HCT116 (cell line): ENCODE data around the gene TMEM217. TPM values are rescaled to one million over a fixed set of nuclear protein-coding genes. Genes with fewer than 3 reads are reported as not detected.

Experiments used
- ATAC-seq: fragments of 200-7000 bp; cut with Tn5 transposase; 2 replicates; pipeline ENCODE4 v1.9.1; 2020; ENCODE audit warnings: mild to moderate bottlenecking, moderate library complexity
- BruUV-seq: library from RNA; stranded (reverse); fragments of 400-500 nt; replicated peaks from 2 replicates; lab custom pipeline; 2021; lab: Mats Ljungman, UMichigan
- CTCF ChIA-PET: fragments of 300-600 bp; sonication (Branson Sonifier 250); formaldehyde crosslinking; loops from one replicate; lab custom pipeline; 2021; ENCODE audit warnings: antibody characterized with exemption; lab: Charles Lee
- POLR2A ChIA-PET: fragments of 300-600, 350-600 bp; sonication (Branson Sonifier 250); formaldehyde crosslinking; loops from one replicate; lab custom pipeline; 2021; ENCODE audit warnings: antibody characterized with exemption; lab: Charles Lee
- RAD21 ChIA-PET, 2 experiments: fragments of 300-600 bp; sonication (Branson Sonifier 250); formaldehyde crosslinking; loops; one replicate each; lab custom pipeline; 2023; ENCODE audit warnings: low total read pairs in 2 of 2; ENCODE audit not compliant: uncharacterized antibody in 2 of 2, unreplicated experiment in 2 of 2, low non-redundant PET in 1 of 2; lab: Charles Lee
- DNase-seq: peaks from one replicate; pipeline ENCODE4 v3.0.0-alpha.2; 2010; ENCODE audit warnings: low read depth, low spot score
- H2AFZ ChIP-seq: fragments of 200-600 bp; shearing (Covaris generic), sonication (generic); 2 replicates; pipeline ENCODE4 v1.6.1; 2017; ENCODE audit warnings: low read depth, mixed run types, mixed read lengths, antibody characterized with exemption, low read length; ENCODE audit not compliant: poor library complexity, severe bottlenecking
- H3K27ac ChIP-seq: 2 replicates; pipeline ENCODE4 v1.5.1; 2012; ENCODE audit warnings: low read depth, low read length
- H3K27me3 ChIP-seq: fragments of 200-600 bp; sonication (generic); 2 replicates; pipeline ENCODE4 v1.6.1; 2016; ENCODE audit warnings: mixed run types, low read length, mixed read lengths; ENCODE audit not compliant: insufficient read depth
- H3K36me3 ChIP-seq, 2 experiments: fragments of 200-500 bp in 1 of 2; fragments of 200-600 bp in 1 of 2; sonication (Bioruptor generic) in 1 of 2; sonication (generic) in 1 of 2; 2 replicates each; pipeline versions ENCODE4 v1.5.1 to v1.6.1; 2014 to 2016; ENCODE audit warnings: low read length in 2 of 2, inconsistent platforms in 1 of 2, mixed read lengths in 1 of 2, mixed run types in 1 of 2; ENCODE audit not compliant: insufficient read depth in 2 of 2, control insufficient read depth in 1 of 2
- H3K4me1 ChIP-seq, 2 experiments: fragments of 200-600 bp in 1 of 2; sonication (generic) in 1 of 2; 2 replicates each; pipeline versions ENCODE4 v1.5.1 to v1.6.1; 2012 to 2017; ENCODE audit warnings: low read length in 2 of 2, inconsistent platforms in 1 of 2, mild to moderate bottlenecking in 1 of 2, mixed read lengths in 1 of 2, mixed run types in 1 of 2, moderate library complexity in 1 of 2; ENCODE audit not compliant: insufficient read depth in 2 of 2, control insufficient read depth in 1 of 2
- H3K4me2 ChIP-seq: fragments of 200-600 bp; sonication (generic); 2 replicates; pipeline ENCODE4 v1.6.1; 2017; ENCODE audit warnings: mixed run types, low read length, mixed read lengths
- H3K4me3 ChIP-seq, 2 experiments: fragments of 200-600 bp in 1 of 2; sonication (generic) in 1 of 2; replicated peaks in 1 of 2; 2 replicates each; pipeline ENCODE4 v1.5.1; 2011 to 2016; ENCODE audit warnings: low read length in 2 of 2, control low read depth in 1 of 2, low read depth in 1 of 2, mild to moderate bottlenecking in 1 of 2, mixed read lengths in 1 of 2, mixed run types in 1 of 2
- H3K79me2 ChIP-seq: fragments of 200-600 bp; sonication (generic); 2 replicates; pipeline ENCODE4 v1.6.1; 2017; ENCODE audit warnings: mild to moderate bottlenecking, mixed run types, low read length, moderate library complexity, mixed read lengths; ENCODE audit not compliant: insufficient read depth
- H3K9ac ChIP-seq: fragments of 200-600 bp; sonication (generic); 2 replicates; pipeline ENCODE4 v1.6.1; 2016; ENCODE audit warnings: low read length, mixed read lengths
- H3K9me2 ChIP-seq: fragments of 200-600 bp; sonication (generic), shearing (Covaris generic); 2 replicates; pipeline ENCODE4 v1.6.1; 2017; ENCODE audit warnings: mixed run types, mild to moderate bottlenecking, moderate library complexity; ENCODE audit not compliant: insufficient read depth
- H3K9me3 ChIP-seq, 2 experiments: fragments of 200-500 bp in 1 of 2; fragments of 200-600 bp in 1 of 2; sonication (Bioruptor generic) in 1 of 2; sonication (generic) in 1 of 2; 2 replicates each; pipeline ENCODE4 v1.6.1; 2014 to 2017; ENCODE audit warnings: low read length in 2 of 2, mixed read lengths in 2 of 2, inconsistent platforms in 1 of 2, low read depth in 1 of 2, mild to moderate bottlenecking in 1 of 2, mixed run types in 1 of 2, moderate library complexity in 1 of 2; ENCODE audit not compliant: control insufficient read depth in 1 of 2, insufficient read depth in 1 of 2
- H4K20me1 ChIP-seq: fragments of 200-600 bp; sonication (generic), shearing (Covaris generic); 2 replicates; pipeline ENCODE4 v1.6.1; 2017; ENCODE audit warnings: mixed run types, mild to moderate bottlenecking, moderate library complexity; ENCODE audit not compliant: insufficient read depth
- CBX3 ChIP-seq: IDR thresholded peaks from 2 replicates; pipeline ENCODE4 v1.6.1; 2012; ENCODE audit warnings: low read depth
- CEBPB ChIP-seq: IDR thresholded peaks from 2 replicates; pipeline ENCODE4 v1.6.1; 2012; ENCODE audit warnings: low read depth
- CTCF ChIP-seq, 3 experiments: fragments of 200-600 bp in 1 of 3; sonication (generic) in 1 of 3; IDR thresholded peaks in 2 of 3; conservative IDR thresholded peaks in 1 of 3; 2 replicates each; pipeline ENCODE4 v1.5.1; 2012 to 2017; ENCODE audit warnings: low read depth in 2 of 3, low read length in 2 of 3, antibody characterized with exemption in 1 of 3, borderline replicate concordance in 1 of 3, control low read depth in 1 of 3, mild to moderate bottlenecking in 1 of 3, mixed read lengths in 1 of 3, mixed run types in 1 of 3, moderate library complexity in 1 of 3; ENCODE audit not compliant: insufficient read depth in 1 of 3
- EZH2 ChIP-seq: fragments of 200-600 bp; sonication (generic); IDR thresholded peaks from 2 replicates; pipeline ENCODE4 v1.6.1; 2017; ENCODE audit warnings: antibody characterized with exemption, mixed run types
- MAX ChIP-seq: IDR thresholded peaks from 2 replicates; pipeline ENCODE4 v1.6.1; 2012
- POLR2A ChIP-seq: IDR thresholded peaks from 2 replicates; pipeline ENCODE4 v1.7.0; 2011; ENCODE audit warnings: borderline replicate concordance; ENCODE audit not compliant: insufficient read depth, insufficient read length; ENCODE audit errors: extremely low read depth
- RAD21 ChIP-seq: IDR thresholded peaks from 2 replicates; pipeline ENCODE4 v1.6.1; 2012; ENCODE audit warnings: low read depth, mild to moderate bottlenecking
- REST ChIP-seq: IDR thresholded peaks from 2 replicates; pipeline ENCODE4 v1.6.1; 2012; ENCODE audit warnings: low read depth
- SIN3A ChIP-seq: IDR thresholded peaks from 2 replicates; pipeline ENCODE4 v1.6.1; 2012; ENCODE audit warnings: low read depth
- SP1 ChIP-seq: IDR thresholded peaks from 2 replicates; pipeline ENCODE4 v1.6.1; 2012; ENCODE audit warnings: low read depth
- SRF ChIP-seq: IDR thresholded peaks from 2 replicates; pipeline ENCODE4 v1.6.1; 2012; ENCODE audit warnings: low read depth
- TCF7L2 ChIP-seq: IDR thresholded peaks from 2 replicates; pipeline ENCODE4 v1.7.0; 2011; ENCODE audit warnings: borderline replicate concordance, inconsistent platforms; ENCODE audit not compliant: insufficient read depth, insufficient read length; ENCODE audit errors: extremely low read depth
- YY1 ChIP-seq: IDR thresholded peaks from 2 replicates; pipeline ENCODE4 v1.6.1; 2011; ENCODE audit warnings: low read length, low read depth, moderate library complexity, mild to moderate bottlenecking; ENCODE audit not compliant: insufficient replicate concordance; ENCODE audit errors: extremely low read depth
- ZBTB33 ChIP-seq: IDR thresholded peaks from 2 replicates; pipeline ENCODE4 v1.6.1; 2011; ENCODE audit warnings: mild to moderate bottlenecking, low read length, moderate library complexity; ENCODE audit not compliant: insufficient replicate concordance; ENCODE audit errors: extremely low read depth
- ZFX ChIP-seq: fragments of 450-650 bp; IDR thresholded peaks from 2 replicates; pipeline ENCODE4 v1.6.1; 2017
- intact Hi-C: fragments of 100-400 bp; cut with micrococcal nuclease; formaldehyde crosslinking; loops from 2 replicates; pipeline ENCODE4 v1.10.0; 2022
- total RNA-seq: library from RNA; stranded (reverse); gene quantifications from one replicate; pipeline ENCODE4 v1.2.1, GENCODE V29; 2021; ENCODE audit not compliant: unreplicated experiment

Gene TMEM217
- total RNA-seq, 1 experiment from 2014 or later: 0.98 TPM

GRCh38 chr6:37265860-37266259 lies 7.9 kb upstream of the TMEM217 start:
- H3K9ac ChIP-seq: no peak overlapping the region
- no peak for TF ChIP-seq POLR2A
- TF ChIP-seq SIN3A: no peak
- no peak for TF ChIP-seq EZH2
- no peak for TF ChIP-seq SRF
- no peak for TF ChIP-seq CBX3
- TF ChIP-seq CTCF (IDR thresholded peaks at IDR 0.05 in 2 of 3, conservative IDR thresholded peaks at IDR 0.05 in 1 of 3; ENCODE audit: borderline replicate concordance in 1 of 3, insufficient read depth in 1 of 3, low read depth in 2 of 3, low read length in 2 of 3): no peak
- TF ChIP-seq ZBTB33: no peak
- TF ChIP-seq YY1: no peak
- TF ChIP-seq SP1: no peak
- no peak for TF ChIP-seq REST
- TF ChIP-seq RAD21: no peak
- no peak for TF ChIP-seq TCF7L2
- TF ChIP-seq ZFX: no peak
- TF ChIP-seq MAX: no peak
- no peak for TF ChIP-seq CEBPB
- ChIA-PET RAD21 (no interaction called here), CTCF (no interaction called here), POLR2A (no interaction called here)
- H3K27ac ChIP-seq: no peak overlapping the region
- H3K36me3 ChIP-seq: peaks cover 8 to 9% of the 10 kb centered on the region in 2 experiments; a peak in 2 of 4 replicates
- H3K27me3 ChIP-seq: no peaks in the 10 kb centered on the region
- peaks cover 61% of the 10 kb centered on the region for H3K79me2 ChIP-seq
- no peak overlapping the region for H3K4me2 ChIP-seq
- ATAC-seq: no peak
- H3K4me3 ChIP-seq: no peak overlapping the region
- H4K20me1 ChIP-seq: no peaks in the 10 kb centered on the region
- no peaks in the 10 kb centered on the region for H3K9me2 ChIP-seq
- BruUV-seq: no TSS peak
- H3K9me3 ChIP-seq: no peaks in the 10 kb centered on the region
- no peak for DNase-seq
- H2AFZ ChIP-seq: no peak overlapping the region
- H3K4me1 ChIP-seq: no peaks in the 10 kb centered on the region
- intact Hi-C loops: no loop called here
